ENCODE data around the gene YDJC. TPM values are rescaled to one million over a fixed set of nuclear protein-coding genes. Genes with fewer than 3 reads are reported as not detected.

Gene YDJC
- total and polyA plus RNA-seq, 2 of the 8 experiments (the other 6 are each of a cell fraction or from before 2014, with no cell fraction given) = 36.7 to 45.2 TPM

GRCh38 chr22:21641417-21641788, 11.6 kb upstream of the YDJC start:
- Histone ChIP-seq H4K8ac (ENCODE audit: extremely low read depth, insufficient read depth, low read length) (peak overlapping the region; percentile 7; the same call in 1 of the 2 replicates), H3K23me2 (ENCODE audit: low read depth, low read length) (peaks cover 5% of the 10 kb centered on the region; the same call in 1 of the 2 replicates), H3K14ac (ENCODE audit: insufficient read length) (no peak overlapping the region), H2AK5ac (ENCODE audit: low read depth, low read length) (no peak overlapping the region), H3K9ac (replicated peaks in 1 of 4; ENCODE audit: extremely low read depth in 1 of 4, low read depth in 3 of 4, low read length in 3 of 4) (peak overlapping the region in 2 of 4 experiments; percentile 61 to 65; a peak in 4 of 7 replicates), H2BK120ac (replicated peaks; ENCODE audit: low read depth, low read length) (no peak overlapping the region), H3K79me2 (ENCODE audit: control insufficient read depth in 1 of 2, insufficient read depth in 2 of 2, low read length in 2 of 2) (no peaks in the 10 kb centered on the region), H4K20me1 (replicated peaks in 1 of 2; ENCODE audit: control insufficient read depth in 1 of 2, insufficient read depth in 2 of 2, low read length in 2 of 2) (peaks cover 0 to 10% of the 10 kb centered on the region in 2 experiments), H3K56ac (replicated peaks; ENCODE audit: insufficient read length, low read depth, low read length) (peak overlapping the region; percentile 24), H3K4me1 (replicated peaks in 1 of 4; ENCODE audit: control insufficient read depth in 3 of 4, insufficient read depth in 4 of 4, low read length in 3 of 4) (peaks cover 0 to 5% (median 2%) of the 10 kb centered on the region in 4 experiments; a peak in 4 of 7 replicates), H2BK20ac (ENCODE audit: low read length) (no peak overlapping the region), H3K36me3 (ENCODE audit: control insufficient read depth in 2 of 4, insufficient read depth in 4 of 4, low read length in 3 of 4) (no peaks in the 10 kb centered on the region), H2AFZ (ENCODE audit: low read length) (peak overlapping the region; percentile 58), H3K4me2 (ENCODE audit: insufficient read depth in 1 of 2, low read depth in 2 of 2, low read length in 2 of 2) (peak overlapping the region; percentile 17 to 91), H3K18ac (ENCODE audit: extremely low read depth, low read length) (peak overlapping the region; percentile 36; the same call in 1 of the 2 replicates), H3K9me3 (ENCODE audit: insufficient read depth in 2 of 2, low read depth in 1 of 2, low read length in 1 of 2) (no peaks in the 10 kb centered on the region), H3K27ac (ENCODE audit: low read depth, low read length) (no peak overlapping the region), H3K4me3 (ENCODE audit: extremely low read depth in 1 of 4, insufficient read depth in 2 of 4, low read depth in 3 of 4, low read length in 4 of 4) (peak overlapping the region; percentile 29 to 77 (median 72); a peak in 7 of 8 replicates), H2BK15ac (ENCODE audit: low read length) (no peak overlapping the region), H3K79me1 (ENCODE audit: low read depth, low read length) (no peaks in the 10 kb centered on the region), H2BK12ac (ENCODE audit: low read depth, low read length) (no peak overlapping the region), H4K91ac (replicated peaks; ENCODE audit: insufficient read length, low read length) (no peak overlapping the region), H4K5ac (ENCODE audit: insufficient read length, low read depth, low read length) (no peak overlapping the region), H3K23ac (ENCODE audit: insufficient read length) (no peak overlapping the region), H2BK5ac (ENCODE audit: low read depth, low read length) (no peak overlapping the region), H3K4ac (replicated peaks; ENCODE audit: insufficient read length, low read depth, low read length) (no peak overlapping the region), H3K27me3 (replicated peaks in 1 of 4; ENCODE audit: control insufficient read depth in 3 of 4, extremely low read depth in 1 of 4, insufficient read depth in 3 of 4, low read length in 3 of 4) (peaks cover 0 to 7% (median 1%) of the 10 kb centered on the region in 4 experiments; a peak in 3 of 7 replicates)
- DNase-seq (ENCODE audit: low read depth in 1 of 2, low spot score in 2 of 2) = peak in 1 of 2 experiments; percentile 59
- TF ChIP-seq SP4 (IDR thresholded peaks at IDR 0.05; ENCODE audit: low read length) (no peak), JUN (IDR thresholded peaks at IDR 0.05; ENCODE audit: low read depth, low read length) (no peak), RAD21 (IDR thresholded peaks at IDR 0.05 in 1 of 2, conservative IDR thresholded peaks at IDR 0.05 in 1 of 2; ENCODE audit: low read depth in 2 of 2, low read length in 2 of 2) (peak; percentile 39 to 57), CTCF (IDR thresholded peaks at IDR 0.05; ENCODE audit: control extremely low read depth in 1 of 3, insufficient read depth in 1 of 3, low read depth in 1 of 3, low read length in 3 of 3) (peak; percentile 45 to 54 (median 52))
- ChIA-PET CTCF (ENCODE audit: partially characterized antibody) (interaction anchor here (0.7 to 22.2 kb wide), 11 partner anchors 11 to 87 kb away, joined by 3 to 499 read pairs (median 13); partner anchors contain the start of genes CCDC116 and YDJC), POLR2A (ENCODE audit: partially characterized antibody) (interaction anchor here (1.0 to 5.7 kb wide), 6 partner anchors 12 to 39 kb away, joined by 3 to 74 read pairs (median 10); partner anchors contain the start of genes CCDC116 and YDJC)
- peak; percentile 57 for FAIRE-seq
- 12% methylated on average over 9 of the region's 9 CpGs; no CpG with 5 or more reads in 1 of the 2 experiments for whole genome bisulfite sequencing, 2 experiments (ENCODE audit: extremely low coverage in 1 of 2, insufficient coverage in 1 of 2, insufficient read length in 1 of 2, insufficient replicate concordance in 2 of 2, low coverage in 1 of 2, low lambda C conversion rate in 2 of 2, missing lambda C conversion rate in 1 of 2)

Measured in H1 (cell line).